Activated B cell treated with CpG ODN at 0.5 μM for 24 hours (primary cell): Measurements from ENCODE around the gene NOS1AP. TPM values are rescaled to one million over a fixed set of nuclear protein-coding genes. Genes with fewer than 3 reads are reported as not detected.

ENCODE experiments used
- ATAC-seq: fragments of 200-7000 bp; cut with Tn5 transposase; one replicate; pipeline ENCODE4 v1.10.0; 2021; ENCODE audit warnings: low read depth, mild to moderate bottlenecking, moderate library complexity
- CTCF ChIA-PET: fragments of 350-600 bp; sonication (Branson Sonifier 250); formaldehyde crosslinking; loops from one replicate; lab custom pipeline; 2021; ENCODE audit warnings: antibody characterized with exemption; lab: Charles Lee
- POLR2A ChIA-PET: fragments of 350-600 bp; sonication (Branson Sonifier 250); formaldehyde crosslinking; loops from one replicate; lab custom pipeline; 2021; ENCODE audit warnings: antibody characterized with exemption; lab: Charles Lee
- DNase-seq: peaks from one replicate; pipeline ENCODE4 v3.0.0; 2022
- H3K27ac Mint-ChIP-seq: one replicate; pipeline ENCODE4 v1.8.0; 2020; ENCODE audit warnings: mixed read lengths
- H3K27me3 Mint-ChIP-seq: one replicate; pipeline ENCODE4 v1.8.0; 2021; ENCODE audit warnings: mixed read lengths
- H3K36me3 Mint-ChIP-seq: one replicate; pipeline ENCODE4 v1.8.0; 2021; ENCODE audit warnings: low read depth, mixed read lengths
- H3K4me1 Mint-ChIP-seq: one replicate; pipeline ENCODE4 v1.8.0; 2021; ENCODE audit warnings: mixed read lengths
- H3K4me3 Mint-ChIP-seq: one replicate; pipeline ENCODE4 v1.8.0; 2020; ENCODE audit warnings: mild to moderate bottlenecking, mixed read lengths
- H3K9me3 Mint-ChIP-seq: one replicate; pipeline ENCODE4 v1.8.0; 2020; ENCODE audit warnings: mixed read lengths
- intact Hi-C: fragments of 100-400 bp; cut with micrococcal nuclease; formaldehyde crosslinking; loops from one replicate; pipeline ENCODE4 v1.15.1; 2024
- total RNA-seq: library from RNA; stranded (reverse); gene quantifications from 2 replicates; pipeline ENCODE4 v1.2.3, GENCODE V29; 2022
- TF ChIP-seq, protein P1 (sequence below): fragments of 200-600 bp; IDR thresholded peaks from one replicate; pipeline ENCODE4 v1.8.0; 2022; ENCODE audit warnings: antibody characterized with exemption, mild to moderate bottlenecking

NOS1AP gene
- total RNA-seq, 1 donor from 2014 or later: not detected

DNA sequence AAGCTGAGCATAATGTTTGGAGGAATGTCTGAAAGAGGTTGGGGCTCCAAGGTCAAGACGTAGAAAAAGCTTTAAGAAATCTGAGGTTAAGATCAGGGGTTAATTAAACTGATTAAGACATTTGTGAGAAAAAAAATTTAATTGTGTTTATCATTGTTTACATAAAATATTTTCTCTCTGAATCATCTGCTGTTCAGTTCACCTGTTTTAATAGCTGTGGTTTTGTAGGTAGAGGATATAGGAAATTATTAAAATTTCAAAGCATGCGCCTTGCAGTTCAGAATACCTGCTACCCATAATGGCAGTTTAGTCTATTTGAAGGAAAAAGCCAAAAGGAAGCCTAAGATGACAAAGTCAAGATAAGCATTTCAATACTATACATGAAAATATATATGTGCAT, 154.0 kb downstream of the NOS1AP start:
- H3K9me3 Mint-ChIP-seq: no peaks in the 10 kb centered on the region
- H3K27ac Mint-ChIP-seq: no peak overlapping the region
- no peaks in the 10 kb centered on the region for H3K36me3 Mint-ChIP-seq
- no peak overlapping the region for H3K4me3 Mint-ChIP-seq
- TF ChIP-seq, protein P1, sequence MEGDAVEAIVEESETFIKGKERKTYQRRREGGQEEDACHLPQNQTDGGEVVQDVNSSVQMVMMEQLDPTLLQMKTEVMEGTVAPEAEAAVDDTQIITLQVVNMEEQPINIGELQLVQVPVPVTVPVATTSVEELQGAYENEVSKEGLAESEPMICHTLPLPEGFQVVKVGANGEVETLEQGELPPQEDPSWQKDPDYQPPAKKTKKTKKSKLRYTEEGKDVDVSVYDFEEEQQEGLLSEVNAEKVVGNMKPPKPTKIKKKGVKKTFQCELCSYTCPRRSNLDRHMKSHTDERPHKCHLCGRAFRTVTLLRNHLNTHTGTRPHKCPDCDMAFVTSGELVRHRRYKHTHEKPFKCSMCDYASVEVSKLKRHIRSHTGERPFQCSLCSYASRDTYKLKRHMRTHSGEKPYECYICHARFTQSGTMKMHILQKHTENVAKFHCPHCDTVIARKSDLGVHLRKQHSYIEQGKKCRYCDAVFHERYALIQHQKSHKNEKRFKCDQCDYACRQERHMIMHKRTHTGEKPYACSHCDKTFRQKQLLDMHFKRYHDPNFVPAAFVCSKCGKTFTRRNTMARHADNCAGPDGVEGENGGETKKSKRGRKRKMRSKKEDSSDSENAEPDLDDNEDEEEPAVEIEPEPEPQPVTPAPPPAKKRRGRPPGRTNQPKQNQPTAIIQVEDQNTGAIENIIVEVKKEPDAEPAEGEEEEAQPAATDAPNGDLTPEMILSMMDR: no peak
- ChIA-PET CTCF (no interaction called here), POLR2A (no interaction called here)
- no peaks in the 10 kb centered on the region for H3K4me1 Mint-ChIP-seq
- H3K27me3 Mint-ChIP-seq: peaks cover 13% of the 10 kb centered on the region
- ATAC-seq (no peak), DNase-seq (no peak)
- intact Hi-C loops: no loop called here

DNA sequence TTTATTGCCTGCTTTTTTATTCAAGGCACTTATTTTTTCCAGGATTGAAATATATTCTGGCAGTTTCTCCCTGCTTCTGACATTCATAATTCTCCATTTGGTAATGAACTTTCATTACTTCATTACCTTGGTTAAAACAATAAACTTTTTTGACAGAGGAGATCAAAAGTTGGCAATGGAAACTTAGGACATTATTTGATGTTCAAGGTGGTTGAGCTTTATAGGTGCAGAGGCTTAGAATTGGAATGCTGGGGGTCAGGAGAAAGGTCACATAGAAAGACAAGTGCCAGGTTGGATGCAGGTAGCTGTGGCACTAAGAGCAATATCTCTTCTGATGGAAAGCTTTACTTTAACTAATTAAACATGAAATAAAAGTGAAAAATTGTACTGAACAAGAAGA, 154.8 kb downstream of the NOS1AP start:
- no peaks in the 10 kb centered on the region for H3K4me1 Mint-ChIP-seq
- peaks cover 11% of the 10 kb centered on the region for H3K27me3 Mint-ChIP-seq
- no peaks in the 10 kb centered on the region for H3K9me3 Mint-ChIP-seq
- intact Hi-C loops: no loop called here
- no peaks in the 10 kb centered on the region for H3K36me3 Mint-ChIP-seq
- TF ChIP-seq, protein P1: no peak
- POLR2A ChIA-PET: no interaction called here
- H3K27ac Mint-ChIP-seq: no peak overlapping the region
- DNase-seq (no peak), ATAC-seq (no peak)
- CTCF ChIA-PET: no interaction called here
- no peak overlapping the region for H3K4me3 Mint-ChIP-seq

DNA sequence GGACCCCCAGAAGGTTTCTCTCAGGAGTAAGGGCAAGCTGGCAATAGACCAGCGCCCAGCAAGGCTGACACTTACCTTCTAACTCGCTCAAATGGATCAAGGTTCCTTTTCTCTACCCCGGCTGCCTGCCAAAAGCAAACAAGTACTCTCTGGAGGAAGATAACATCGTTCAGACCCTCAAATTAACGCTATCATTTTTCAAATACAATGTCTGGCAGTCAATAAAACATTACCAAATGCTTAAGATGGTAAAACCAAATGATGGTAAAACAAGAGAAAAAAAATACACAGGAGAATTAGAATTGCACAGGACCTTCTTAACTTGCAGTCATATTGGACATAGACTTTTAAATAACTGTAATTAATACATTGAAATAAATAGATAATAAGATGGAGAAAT, 159.1 kb downstream of the NOS1AP start:
- Mint-ChIP-seq H3K4me3 (no peak overlapping the region), H3K36me3 (no peaks in the 10 kb centered on the region), H3K27me3 (no peaks in the 10 kb centered on the region), H3K9me3 (no peaks in the 10 kb centered on the region), H3K4me1 (peaks cover 12% of the 10 kb centered on the region), H3K27ac (no peak overlapping the region)
- no peak for DNase-seq
- TF ChIP-seq, protein P1: no peak
- intact Hi-C loops: no loop called here
- ChIA-PET CTCF (no interaction called here), POLR2A (no interaction called here)
- no peak for ATAC-seq

DNA sequence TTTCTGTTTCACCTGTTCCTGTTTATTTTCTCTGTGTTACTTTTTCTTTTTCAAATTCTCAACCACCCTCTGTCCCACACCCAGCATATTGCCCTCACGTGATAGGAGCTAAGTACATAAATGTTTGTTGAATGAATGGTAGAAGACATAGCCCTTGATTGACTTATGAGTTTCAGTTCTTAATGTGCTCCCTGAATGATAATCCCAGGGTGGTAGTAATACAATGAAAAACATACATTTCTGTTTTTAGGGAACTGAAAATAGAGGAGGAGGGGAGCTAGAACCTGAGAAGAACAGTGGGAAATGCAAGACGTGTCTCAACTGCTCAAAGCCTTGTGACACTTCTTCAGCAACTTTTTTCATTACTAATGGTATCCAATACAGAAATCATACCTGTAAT, 160.1 kb downstream of the NOS1AP start:
- ChIA-PET POLR2A (no interaction called here), CTCF (no interaction called here)
- Mint-ChIP-seq H3K27ac (no peak overlapping the region), H3K36me3 (no peaks in the 10 kb centered on the region), H3K4me1 (peaks cover 12% of the 10 kb centered on the region), H3K27me3 (peaks cover 2% of the 10 kb centered on the region), H3K9me3 (no peaks in the 10 kb centered on the region), H3K4me3 (no peak overlapping the region)
- intact Hi-C loops: no loop called here
- ATAC-seq (no peak), DNase-seq (no peak)
- TF ChIP-seq, protein P1: no peak

DNA sequence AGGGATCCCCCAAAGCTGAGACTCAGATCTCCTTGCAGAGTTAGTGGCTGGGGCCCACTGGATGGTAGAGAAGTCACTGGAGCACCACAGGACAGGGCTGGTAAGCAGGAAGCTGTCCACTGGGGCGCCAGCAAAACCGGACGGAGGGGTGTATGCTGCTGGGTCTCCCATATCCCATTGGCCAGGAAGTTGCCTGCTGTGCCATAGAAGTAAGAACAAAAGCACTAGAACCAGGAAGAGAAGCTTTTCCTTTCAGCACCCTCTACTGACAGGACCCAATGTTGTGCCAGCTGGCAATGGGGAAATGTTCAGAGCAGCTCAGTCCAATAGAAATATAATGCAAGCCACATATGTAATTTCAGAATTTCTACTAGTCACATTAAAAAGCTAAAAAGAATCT, 160.6 kb downstream of the NOS1AP start:
- Mint-ChIP-seq H3K27ac (no peak overlapping the region), H3K4me3 (no peak overlapping the region), H3K27me3 (peaks cover 4% of the 10 kb centered on the region), H3K36me3 (no peaks in the 10 kb centered on the region), H3K9me3 (no peaks in the 10 kb centered on the region), H3K4me1 (peaks cover 12% of the 10 kb centered on the region)
- TF ChIP-seq, protein P1: no peak
- ChIA-PET CTCF (no interaction called here), POLR2A (no interaction called here)
- intact Hi-C loops: no loop called here
- DNase-seq (no peak), ATAC-seq (no peak)
